Measurements from ENCODE around the gene WFDC5. TPM values are rescaled to one million over a fixed set of nuclear protein-coding genes. Genes with fewer than 3 reads are reported as not detected.

WFDC5 gene
- total RNA-seq, 1 donor from 2014 or later = 1.0 TPM

GRCh38 chr20:45092898-45093297 is 22.1 kb downstream of the WFDC5 start:
- no peak for TF ChIP-seq CTCF (IDR thresholded peaks at IDR 0.05; ENCODE audit: insufficient read depth, low read length, poor library complexity, severe bottlenecking)
- DNase-seq (ENCODE audit: low read depth) = no peak
- H3K27me3 ChIP-seq (ENCODE audit: control insufficient read depth, insufficient read depth, low read length) = peaks cover 4% of the 10 kb centered on the region
- H3K36me3 ChIP-seq (ENCODE audit: control insufficient read depth, insufficient read depth, low read length) = no peaks in the 10 kb centered on the region
- no peak overlapping the region for H3K4me3 ChIP-seq (ENCODE audit: low read depth, low read length)

- no peak for TF ChIP-seq CTCF (IDR thresholded peaks at IDR 0.05; ENCODE audit: insufficient read depth, low read length, poor library complexity, severe bottlenecking)
- Histone ChIP-seq H3K4me3 (ENCODE audit: low read depth, low read length) (no peak overlapping the region), H3K36me3 (ENCODE audit: control insufficient read depth, insufficient read depth, low read length) (no peaks in the 10 kb centered on the region), H3K27me3 (ENCODE audit: control insufficient read depth, insufficient read depth, low read length) (no peaks in the 10 kb centered on the region)
- no peak for DNase-seq (ENCODE audit: low read depth)
Measured at GRCh38 chr20:45091366-45091765, 23.6 kb downstream of the WFDC5 start.

GRCh38 chr20:45090481-45090880 is 24.5 kb downstream of the WFDC5 start:
- no peak for TF ChIP-seq CTCF (IDR thresholded peaks at IDR 0.05; ENCODE audit: insufficient read depth, low read length, poor library complexity, severe bottlenecking)
- no peak for DNase-seq (ENCODE audit: low read depth)
- H3K4me3 ChIP-seq (ENCODE audit: low read depth, low read length) = no peak overlapping the region
- H3K27me3 ChIP-seq (ENCODE audit: control insufficient read depth, insufficient read depth, low read length) = no peaks in the 10 kb centered on the region
- H3K36me3 ChIP-seq (ENCODE audit: control insufficient read depth, insufficient read depth, low read length) = no peaks in the 10 kb centered on the region

- peak; percentile 65 for DNase-seq (ENCODE audit: low read depth)
- H3K4me3 ChIP-seq (ENCODE audit: low read depth, low read length) = no peak overlapping the region
- no peak for TF ChIP-seq CTCF (IDR thresholded peaks at IDR 0.05; ENCODE audit: insufficient read depth, low read length, poor library complexity, severe bottlenecking)
Measured at GRCh38 chr20:45088247-45088646, 26.7 kb downstream of the WFDC5 start.

GRCh38 chr20:45087814-45088213 is 27.2 kb downstream of the WFDC5 start:
- TF ChIP-seq CTCF (IDR thresholded peaks at IDR 0.05; ENCODE audit: insufficient read depth, low read length, poor library complexity, severe bottlenecking) = no peak
- Histone ChIP-seq H3K27me3 (ENCODE audit: control insufficient read depth, insufficient read depth, low read length) (no peaks in the 10 kb centered on the region), H3K36me3 (ENCODE audit: control insufficient read depth, insufficient read depth, low read length) (no peaks in the 10 kb centered on the region), H3K4me3 (ENCODE audit: low read depth, low read length) (no peak overlapping the region)
- no peak for DNase-seq (ENCODE audit: low read depth)

More at GRCh38 chr20:45088247-45088646, 26.7 kb downstream of the WFDC5 start:
- Histone ChIP-seq H3K27me3 (ENCODE audit: control insufficient read depth, insufficient read depth, low read length) (no peaks in the 10 kb centered on the region), H3K36me3 (ENCODE audit: control insufficient read depth, insufficient read depth, low read length) (no peaks in the 10 kb centered on the region)

GRCh38 chr20:45087097-45087790 is 27.7 kb downstream of the WFDC5 start:
- TF ChIP-seq CTCF (IDR thresholded peaks at IDR 0.05; ENCODE audit: insufficient read depth, low read length, poor library complexity, severe bottlenecking) = no peak
- DNase-seq (ENCODE audit: low read depth) = no peak
- Histone ChIP-seq H3K4me3 (ENCODE audit: low read depth, low read length) (no peak overlapping the region), H3K27me3 (ENCODE audit: control insufficient read depth, insufficient read depth, low read length) (no peaks in the 10 kb centered on the region), H3K36me3 (ENCODE audit: control insufficient read depth, insufficient read depth, low read length) (no peaks in the 10 kb centered on the region)
